ENCODE data around the gene LRRC4. TPM values are rescaled to one million over a fixed set of nuclear protein-coding genes. Genes with fewer than 3 reads are reported as not detected.

The LRRC4 gene
- total RNA-seq, result 1 to 10 TPM; 2.1 to 7.3 (median 3.1) TPM
- 1 to 10 TPM in 1 of 2 donors, under 1 TPM in 1; 0.75 to 1.4 TPM for polyA plus RNA-seq
- long read RNA-seq, donor 1, partial matches to known transcripts, result 0 of 3 reads
- long read RNA-seq, donor 1, other reads (novel, unspliced or antisense), result 2 of 3 reads
- long read RNA-seq, donor 2, partial matches to known transcripts, result 0 of 1 reads
- long read RNA-seq, donor 2, other reads (novel, unspliced or antisense), result 0 of 1 reads
- long read RNA-seq, donor 3, result 0 reads

GRCh38 chr7:128030654-128031611, at the start of gene LRRC4:
Gene LRRC4 (minus strand): TSS chr7:128031437. CDS start chr7:128030640, 797 bp downstream.
- Histone ChIP-seq H3K9me3 (no peaks in the 10 kb centered on the region), H3K4me3 (peak within 1 kb of the TSS; percentile 25 to 71 (median 60)), H3K4me1 (peaks cover 6 to 43% (median 28%) of the 10 kb centered on the region in 9 donors), H3K36me3 (peaks cover 0 to 9% (median 0%) of the 10 kb centered on the region in 9 donors), H3K27me3 (no peaks in the 10 kb centered on the region), H3K27ac (peak within 1 kb of the TSS in 7 of 10 donors; percentile 30 to 77 (median 50))
- peak in 4 of 9 donors; percentile 10 to 42 (median 41) for TF ChIP-seq CTCF (IDR thresholded peaks at IDR 0.05)
- DNase-seq (peak; percentile 26 to 50), ATAC-seq (peak in 6 of 8 donors; percentile 30 to 56 (median 44))
- 13% methylated on average over 85 to 87 of the region's 87 CpGs for WGBS, 2 donors
- intact Hi-C loops (cut with DNase I), result loop anchor here in 6 of 10 donors (5.0 to 10.0 kb wide), 5 partner anchors 174 to 326 kb away; no protein-coding TSS in a partner anchor

GRCh38 chr7:128080169-128080568, 48.9 kb upstream of the LRRC4 start:
- Histone ChIP-seq H3K36me3 (peaks cover 0 to 90% (median 9%) of the 10 kb centered on the region in 9 donors), H3K27me3 (no peaks in the 10 kb centered on the region), H3K4me3 (no peak overlapping the region), H3K4me1 (peaks cover 0 to 51% (median 24%) of the 10 kb centered on the region in 9 donors), H3K27ac (no peak overlapping the region), H3K9me3 (no peaks in the 10 kb centered on the region)
- DNase-seq (no peak), ATAC-seq (no peak)
- intact Hi-C loops (cut with DNase I), result loop anchor here in 1 of 10 donors (5.0 kb wide), 1 partner anchor 33 kb away; no protein-coding TSS in a partner anchor
- WGBS, 2 donors, result 94 to 96% methylated on average over 7 of the region's 7 CpGs
- no peak for TF ChIP-seq CTCF (IDR thresholded peaks at IDR 0.05)

- ATAC-seq (no peak), DNase-seq (no peak)
- peaks cover 0 to 90% (median 8%) of the 10 kb centered on the region in 9 donors for H3K36me3 ChIP-seq
- TF ChIP-seq CTCF (IDR thresholded peaks at IDR 0.05), result no peak
- no peaks in the 10 kb centered on the region for H3K9me3 ChIP-seq
- no peaks in the 10 kb centered on the region for H3K27me3 ChIP-seq
- intact Hi-C loops (cut with DNase I), result no loop called here
- no peak overlapping the region for H3K27ac ChIP-seq
- no peak overlapping the region for H3K4me3 ChIP-seq
- WGBS, 2 donors, result 92 to 99% methylated on average over 3 of the region's 3 CpGs
- peaks cover 0 to 50% (median 25%) of the 10 kb centered on the region in 9 donors for H3K4me1 ChIP-seq
Observed at GRCh38 chr7:128078309-128078708, 47.1 kb upstream of the LRRC4 start.

GRCh38 chr7:128076796-128077271, 45.6 kb upstream of the LRRC4 start:
- Histone ChIP-seq H3K27me3 (no peaks in the 10 kb centered on the region), H3K4me3 (no peak overlapping the region), H3K9me3 (no peaks in the 10 kb centered on the region), H3K36me3 (peaks cover 0 to 79% (median 5%) of the 10 kb centered on the region in 9 donors), H3K4me1 (peaks cover 0 to 38% (median 20%) of the 10 kb centered on the region in 9 donors), H3K27ac (no peak overlapping the region)
- no peak for TF ChIP-seq CTCF (IDR thresholded peaks at IDR 0.05)
- 51 to 66% methylated on average over 7 of the region's 7 CpGs for WGBS, 2 donors
- ATAC-seq, result peak in 4 of 8 donors; percentile 14 to 34 (median 16)
- intact Hi-C loops (cut with DNase I), result no loop called here
- DNase-seq, result peak; percentile 41 to 65
